Hippocampal formation (tissue), 2 donors: ENCODE measurements around the gene PERCC1.
"Not testable (repeated sequence)": the region's sequence is repeated elsewhere in the genome, so short reads cannot be mapped to it uniquely, and the experiment has no call there.

Experiments used
- DNase-seq, 2 donors: peaks; one replicate each; lab custom pipeline; 2025; lab: John Stamatoyannopoulos, UW

The PERCC1 gene

DNA sequence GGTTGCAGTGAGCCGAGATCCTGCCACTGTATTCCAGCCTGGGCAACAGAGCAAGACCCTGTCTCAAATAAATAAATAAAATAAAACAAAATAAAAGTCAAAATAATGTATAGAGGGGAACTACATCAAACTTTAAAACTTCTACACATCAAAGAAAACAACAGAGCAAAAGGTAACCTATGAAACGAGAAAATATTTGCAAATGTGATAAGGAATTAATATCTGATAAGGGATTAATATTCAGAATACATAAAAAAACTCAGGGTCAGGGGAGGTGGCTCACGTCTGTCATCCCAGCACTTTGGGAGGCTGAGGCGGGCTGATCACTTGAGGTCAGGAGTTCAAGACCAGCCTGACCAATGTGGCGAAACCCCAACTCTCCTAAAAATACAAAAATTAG lies 38.3 kb downstream of the PERCC1 start:
- DNase-seq: not testable (repeated sequence)

DNA sequence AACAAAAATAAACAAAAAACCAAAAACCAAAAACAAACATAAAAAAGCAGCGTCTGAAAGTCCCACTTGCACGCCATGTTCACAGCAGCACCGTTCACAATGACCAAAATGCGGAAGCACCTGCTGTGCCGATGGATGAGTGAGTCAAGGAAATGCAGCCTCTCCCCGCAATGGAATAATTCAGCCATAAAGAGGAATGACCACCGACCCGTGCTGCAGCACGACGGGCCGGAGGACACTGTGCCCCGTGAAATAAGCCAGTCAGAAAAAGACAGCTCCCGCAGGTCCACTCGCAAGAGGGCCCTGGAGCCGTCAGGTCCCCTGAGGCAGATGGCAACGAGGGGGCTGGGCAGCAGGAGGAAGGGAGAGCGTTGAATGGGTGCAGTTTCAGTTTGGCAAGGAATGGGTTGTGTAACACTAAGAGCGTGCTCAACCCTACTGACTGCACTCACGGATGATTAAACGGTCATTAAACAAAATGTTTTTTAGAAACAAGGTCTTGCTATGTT lies 38.9 kb downstream of the PERCC1 start:
- DNase-seq: no peak

DNA sequence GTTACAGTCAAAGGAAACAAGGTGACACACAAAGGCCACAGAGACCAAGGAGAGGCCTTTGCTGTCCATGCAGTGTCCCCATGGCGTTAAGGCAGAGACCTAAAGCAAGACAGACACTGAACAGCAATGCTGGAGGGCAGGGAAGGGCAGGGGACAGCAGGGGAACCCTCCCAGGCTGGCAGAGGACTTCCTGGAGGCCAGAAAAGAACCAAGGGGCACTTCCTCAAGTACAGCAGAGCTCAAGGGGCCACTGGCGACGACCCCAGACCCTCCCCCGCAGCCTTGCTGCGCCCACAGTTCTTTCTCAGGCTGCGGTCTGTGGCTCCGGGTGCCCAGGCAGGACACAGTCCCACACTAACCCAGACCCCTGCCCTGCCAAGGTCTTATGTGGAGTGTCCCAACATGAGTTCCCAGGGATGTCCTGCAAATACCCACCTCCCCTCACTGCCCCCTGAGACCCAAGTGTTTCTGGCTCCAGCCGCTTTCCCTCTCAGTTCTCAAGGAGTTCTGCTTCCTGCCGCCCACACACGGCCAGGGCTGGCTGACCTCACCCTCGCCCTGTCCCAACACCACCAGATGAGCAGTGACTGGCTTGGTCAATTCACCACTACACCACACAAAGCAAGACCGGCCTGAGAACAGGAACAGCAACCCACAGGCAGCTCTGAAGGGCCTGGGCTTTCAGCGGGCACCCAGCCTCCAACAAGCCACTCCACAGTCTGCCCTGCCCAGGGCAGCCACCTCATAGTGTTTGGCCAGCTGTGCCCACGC lies 39.8 kb downstream of the PERCC1 start:
- DNase-seq: no peak

DNA sequence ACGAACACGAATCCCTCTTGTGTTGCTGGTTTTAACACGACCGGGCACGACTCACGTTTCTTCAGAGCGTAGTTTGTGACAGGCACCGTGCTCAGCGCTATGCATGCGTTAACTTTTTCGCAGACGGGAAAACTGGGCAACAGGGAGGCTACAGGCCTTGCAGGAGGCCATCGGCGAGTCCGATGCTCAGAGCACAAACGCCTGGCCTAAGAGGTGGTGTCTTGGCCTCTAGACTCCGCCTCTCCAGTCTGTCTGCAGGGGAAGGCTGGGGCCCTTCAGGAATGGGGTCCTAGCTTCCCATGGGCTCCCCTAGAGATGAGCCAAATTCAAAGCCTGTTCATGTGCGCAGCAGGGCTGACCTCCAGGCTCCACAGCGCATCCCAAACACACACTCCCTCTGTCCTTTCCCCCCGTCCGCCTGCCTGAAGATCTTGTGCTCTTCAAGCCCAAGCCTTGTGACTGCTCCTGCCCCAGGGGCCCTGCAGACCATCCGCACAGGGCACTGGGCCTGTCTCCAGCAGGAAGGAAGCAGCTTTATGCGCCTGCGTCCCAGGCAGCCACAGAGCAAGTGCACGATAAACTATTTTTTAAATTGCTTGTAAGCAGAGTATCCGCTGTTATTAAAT lies 40.8 kb downstream of the PERCC1 start:
- DNase-seq: no peak

DNA sequence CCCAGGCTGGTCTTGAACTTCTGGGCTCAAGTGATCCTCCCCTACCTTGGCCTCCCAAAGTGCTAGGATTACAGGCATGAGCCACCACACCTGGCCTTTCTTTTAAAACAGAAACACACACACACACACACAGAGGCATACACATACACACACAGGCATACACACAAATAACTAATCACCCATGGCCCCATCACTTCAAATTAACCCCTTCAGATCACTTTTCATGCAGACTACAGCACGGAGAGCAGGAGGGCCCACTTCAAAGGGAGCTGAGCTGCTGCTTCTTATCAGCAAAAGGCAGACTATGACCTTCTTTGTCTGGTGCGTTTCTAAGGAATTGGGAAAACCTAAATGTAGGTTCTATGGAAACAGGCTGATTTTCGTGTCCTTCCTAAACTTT lies 42.1 kb downstream of the PERCC1 start:
- DNase-seq: no peak

DNA sequence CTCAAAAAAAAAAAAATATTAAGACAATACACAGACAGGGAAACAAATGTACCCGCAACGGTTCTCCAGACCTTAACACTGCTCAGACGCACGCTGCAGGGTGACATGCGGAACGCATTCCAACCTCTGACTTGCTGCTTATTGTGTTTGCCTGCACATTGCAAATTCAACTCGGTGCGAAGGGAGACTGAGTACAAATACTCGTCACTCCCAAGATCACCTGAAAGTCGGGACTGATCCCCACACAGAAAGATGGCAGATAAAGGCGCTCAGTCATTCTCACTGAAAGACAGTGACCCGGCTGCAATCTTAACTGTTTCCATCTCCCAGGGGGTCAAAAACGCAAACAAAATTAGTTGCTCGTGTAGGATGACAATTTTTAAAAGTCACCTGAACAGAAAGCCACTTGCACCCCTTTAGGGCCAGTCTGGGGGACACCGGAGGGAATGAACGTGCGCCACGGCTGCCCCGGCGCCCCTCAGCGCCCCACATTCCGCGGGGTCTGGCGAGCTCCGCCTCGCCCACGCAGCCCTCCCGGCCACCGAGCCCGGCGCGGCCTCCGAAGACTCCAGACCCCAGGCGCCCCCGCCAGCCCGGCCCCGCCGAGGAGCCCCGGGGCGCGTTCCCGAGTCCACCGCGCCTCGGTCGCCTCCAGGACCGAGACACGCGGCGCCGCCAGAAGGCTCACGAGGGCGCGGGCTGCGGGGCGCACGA lies 43.4 kb downstream of the PERCC1 start:
- no peak for DNase-seq

DNA sequence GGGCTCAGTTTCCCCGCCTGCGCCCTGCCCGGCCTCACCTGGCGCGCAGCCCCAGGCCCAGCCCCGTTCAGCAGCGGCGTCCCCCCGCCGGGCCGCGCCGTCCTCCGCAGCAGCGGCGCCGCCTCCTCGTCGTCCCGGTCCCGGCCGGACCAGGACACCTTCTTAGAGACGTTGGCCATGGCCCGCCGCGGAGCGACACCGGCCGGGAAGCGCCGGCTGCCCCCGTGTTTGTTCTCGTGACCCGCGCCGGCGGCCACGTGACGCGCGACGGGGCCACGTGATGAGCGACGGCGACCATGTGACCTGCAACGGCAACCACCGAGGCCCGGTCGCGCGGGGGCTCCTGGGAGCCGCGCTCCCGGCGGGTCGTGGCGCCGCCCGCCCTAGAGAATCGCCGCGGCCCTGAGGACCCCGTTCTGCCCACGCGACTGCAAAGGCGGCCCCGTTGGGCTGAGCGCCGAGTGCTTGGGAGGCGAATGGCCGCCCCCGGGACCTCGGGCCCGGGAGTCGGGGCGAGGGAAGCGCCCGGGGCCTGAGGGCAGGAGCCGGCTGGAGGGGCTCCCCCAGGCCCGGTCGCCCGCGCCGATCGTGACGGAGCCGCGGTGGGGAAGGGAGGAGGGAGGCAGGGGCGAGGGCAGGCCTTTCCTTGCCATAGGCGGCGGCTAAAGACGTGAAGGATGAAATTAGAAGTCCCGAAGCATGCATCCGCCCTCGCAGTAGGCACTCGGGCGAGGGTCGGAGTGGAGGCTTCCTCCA lies 44.1 kb downstream of the PERCC1 start, which contains the start of gene CLCN7:
CLCN7 (minus strand) TSS at position 233 of the 756 bp plus-strand sequence; CDS start at position 179, 54 bp downstream.
- peak; percentile 67 to 80 for DNase-seq

DNA sequence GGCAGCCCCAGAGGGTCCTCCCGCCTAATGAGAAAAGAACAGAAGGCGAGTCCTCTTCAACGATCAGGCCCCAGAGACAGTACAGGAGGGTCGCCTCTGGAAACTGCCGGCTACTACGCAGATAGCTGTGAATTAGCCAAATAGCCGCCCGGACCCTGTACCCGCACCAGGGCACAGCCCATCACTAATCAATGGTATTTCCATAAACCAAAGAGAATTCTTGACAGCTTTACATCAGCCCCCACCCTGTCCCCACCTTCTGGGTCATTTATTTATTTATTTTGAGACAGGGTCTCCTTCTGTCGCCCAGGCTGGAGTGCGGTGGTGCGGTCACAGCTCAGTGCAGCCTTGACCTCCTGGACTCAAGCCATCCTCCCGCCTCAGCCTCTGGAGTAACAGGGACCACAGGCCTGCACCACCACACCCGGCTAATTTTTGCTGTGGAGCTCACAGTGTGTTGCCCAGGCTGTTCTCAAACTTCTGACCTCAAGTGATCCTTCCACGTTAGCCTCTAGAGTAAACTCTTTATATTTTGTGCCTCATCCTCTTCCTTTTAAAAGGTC lies 44.8 kb downstream of the PERCC1 start:
- DNase-seq: no peak

DNA sequence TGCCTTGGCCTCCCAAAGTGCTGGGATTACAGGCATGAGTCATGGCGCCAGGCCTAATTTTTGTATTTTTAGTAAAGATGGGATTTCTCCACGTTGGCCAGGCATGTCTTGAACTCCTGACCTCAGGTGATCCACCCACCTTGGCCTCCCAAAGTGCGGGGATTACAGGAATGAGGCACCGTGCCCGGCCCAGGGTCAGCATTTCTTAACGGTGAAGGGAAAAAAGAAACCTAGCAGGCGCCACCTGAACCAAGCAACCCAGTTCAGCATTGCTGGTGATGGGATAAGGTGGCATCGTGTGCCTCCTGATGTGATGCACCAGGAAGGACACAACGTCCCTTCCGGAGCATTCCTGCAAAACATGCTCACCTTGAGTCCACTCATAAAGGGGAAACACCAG lies 46.2 kb downstream of the PERCC1 start:
- DNase-seq: no peak

DNA sequence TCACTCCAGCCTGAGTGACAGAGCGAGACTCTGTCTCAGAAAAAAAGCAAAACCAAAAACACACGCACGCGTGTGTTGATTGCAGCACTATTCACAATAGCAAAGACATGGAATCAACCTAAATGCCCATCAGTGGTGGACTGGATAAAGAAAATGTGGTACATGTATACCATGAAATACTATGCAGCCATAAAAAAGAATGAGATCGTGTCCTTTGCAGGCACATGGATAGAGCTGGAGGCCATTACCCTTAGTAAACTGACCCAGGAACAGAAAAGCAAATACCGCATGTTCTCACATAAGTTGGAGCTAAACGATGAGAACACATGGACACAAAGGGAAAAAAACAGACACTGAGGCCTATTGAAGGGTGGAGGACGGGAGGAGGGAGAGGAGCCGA lies 48.1 kb downstream of the PERCC1 start:
- not testable (repeated sequence) for DNase-seq

DNA sequence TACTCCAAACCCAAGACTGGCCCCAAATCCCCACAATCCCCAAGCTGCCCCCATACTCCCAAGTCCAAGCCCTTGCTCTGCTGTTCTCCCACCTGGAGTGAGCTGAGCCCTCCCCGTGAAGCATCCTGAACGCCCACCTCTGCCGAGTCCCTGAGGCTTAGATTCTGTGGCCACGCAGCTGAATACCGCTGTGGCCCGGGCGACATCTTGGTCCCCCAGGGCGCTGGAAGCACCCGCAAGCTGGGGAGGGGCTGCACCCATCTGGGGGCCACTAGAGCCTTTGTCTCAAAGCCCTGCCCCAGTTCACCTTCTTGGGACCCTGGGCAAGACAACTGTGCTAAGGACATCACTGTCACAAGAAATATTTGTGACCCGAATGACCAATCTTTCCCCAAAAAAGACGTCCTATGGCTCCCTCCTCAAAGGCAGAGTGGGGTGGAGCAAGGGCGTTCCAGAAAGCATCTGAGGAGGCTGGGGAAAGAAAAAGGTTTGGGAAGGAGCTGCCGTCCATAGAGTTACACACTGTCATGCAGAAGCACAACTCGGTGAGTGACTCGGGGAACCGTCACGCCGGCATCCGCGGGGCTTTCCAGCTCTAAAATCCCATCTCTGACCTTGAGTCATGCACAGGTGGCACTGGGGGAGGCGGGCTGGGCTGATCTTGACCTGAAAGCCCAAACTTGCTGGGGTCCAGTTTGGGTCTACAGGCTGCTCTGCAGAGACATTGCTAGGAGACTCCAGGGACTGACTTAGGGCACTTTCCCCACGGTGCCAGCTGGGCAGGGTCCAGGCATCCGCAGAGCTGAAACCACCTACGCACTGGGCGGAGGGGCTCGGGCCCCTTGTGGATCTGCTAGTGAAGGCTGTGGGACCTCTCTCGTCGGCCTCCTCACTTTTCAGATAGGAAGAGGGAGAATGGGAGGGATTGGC lies 51.3 kb downstream of the PERCC1 start:
- no peak for DNase-seq
